ENCODE data around the gene ZNF516.

Gene ZNF516

GRCh38 chr18:76386071-76386470, 109.0 kb downstream of the ZNF516 start:
- H3K27me3 Mint-ChIP-seq (ENCODE audit: low read depth), result peaks cover 32% of the 10 kb centered on the region
- no peaks in the 10 kb centered on the region for H3K9me3 Mint-ChIP-seq
- no peak overlapping the region for H3K4me3 Mint-ChIP-seq
- H3K4me1 Mint-ChIP-seq (ENCODE audit: low read depth), result peaks cover 19% of the 10 kb centered on the region
- H3K27ac Mint-ChIP-seq, result no peak overlapping the region
- H3K36me3 Mint-ChIP-seq (ENCODE audit: low read depth), result no peaks in the 10 kb centered on the region

- Mint-ChIP-seq H3K36me3 (ENCODE audit: low read depth) (no peaks in the 10 kb centered on the region), H3K4me1 (ENCODE audit: low read depth) (peaks cover 19% of the 10 kb centered on the region), H3K4me3 (no peak overlapping the region), H3K27me3 (ENCODE audit: low read depth) (peaks cover 32% of the 10 kb centered on the region), H3K27ac (no peak overlapping the region), H3K9me3 (no peaks in the 10 kb centered on the region)
These were observed 109.4 kb downstream of the ZNF516 start for GRCh38 chr18:76385681-76385975.

- H3K4me1 Mint-ChIP-seq (ENCODE audit: low read depth), result peaks cover 19% of the 10 kb centered on the region
- H3K36me3 Mint-ChIP-seq (ENCODE audit: low read depth), result no peaks in the 10 kb centered on the region
- peaks cover 32% of the 10 kb centered on the region for H3K27me3 Mint-ChIP-seq (ENCODE audit: low read depth)
- no peaks in the 10 kb centered on the region for H3K9me3 Mint-ChIP-seq
- H3K27ac Mint-ChIP-seq, result no peak overlapping the region
- H3K4me3 Mint-ChIP-seq, result no peak overlapping the region
These were observed 110.0 kb downstream of the ZNF516 start for GRCh38 chr18:76384861-76385680.

- H3K27me3 Mint-ChIP-seq (ENCODE audit: low read depth), result peaks cover 26% of the 10 kb centered on the region
- no peaks in the 10 kb centered on the region for H3K9me3 Mint-ChIP-seq
- H3K4me1 Mint-ChIP-seq (ENCODE audit: low read depth), result peaks cover 12% of the 10 kb centered on the region
- H3K4me3 Mint-ChIP-seq, result no peak overlapping the region
- H3K27ac Mint-ChIP-seq, result no peak overlapping the region
- H3K36me3 Mint-ChIP-seq (ENCODE audit: low read depth), result no peaks in the 10 kb centered on the region
These were observed 110.8 kb downstream of the ZNF516 start for GRCh38 chr18:76384114-76384790.

- no peaks in the 10 kb centered on the region for H3K36me3 Mint-ChIP-seq (ENCODE audit: low read depth)
- no peak overlapping the region for H3K27ac Mint-ChIP-seq
- H3K27me3 Mint-ChIP-seq (ENCODE audit: low read depth), result peaks cover 21% of the 10 kb centered on the region
- peaks cover 12% of the 10 kb centered on the region for H3K4me1 Mint-ChIP-seq (ENCODE audit: low read depth)
- no peak overlapping the region for H3K4me3 Mint-ChIP-seq
- no peaks in the 10 kb centered on the region for H3K9me3 Mint-ChIP-seq
These were observed 111.4 kb downstream of the ZNF516 start for GRCh38 chr18:76383636-76384035.

- no peak overlapping the region for H3K4me3 Mint-ChIP-seq
- H3K36me3 Mint-ChIP-seq (ENCODE audit: low read depth), result no peaks in the 10 kb centered on the region
- peaks cover 12% of the 10 kb centered on the region for H3K4me1 Mint-ChIP-seq (ENCODE audit: low read depth)
- H3K9me3 Mint-ChIP-seq, result no peaks in the 10 kb centered on the region
- no peak overlapping the region for H3K27ac Mint-ChIP-seq
- peaks cover 14% of the 10 kb centered on the region for H3K27me3 Mint-ChIP-seq (ENCODE audit: low read depth)
These were observed 112.8 kb downstream of the ZNF516 start for GRCh38 chr18:76382275-76382674.

- H3K27me3 Mint-ChIP-seq (ENCODE audit: low read depth), result peaks cover 2% of the 10 kb centered on the region
- H3K4me3 Mint-ChIP-seq, result no peak overlapping the region
These were observed 114.1 kb downstream of the ZNF516 start for GRCh38 chr18:76380791-76381405.

GRCh38 chr18:76380127-76380729, 114.8 kb downstream of the ZNF516 start:
- H3K36me3 Mint-ChIP-seq (ENCODE audit: low read depth), result peaks cover 4% of the 10 kb centered on the region
- H3K9me3 Mint-ChIP-seq, result peaks cover under 1% of the 10 kb centered on the region
- peaks cover 18% of the 10 kb centered on the region for H3K4me1 Mint-ChIP-seq (ENCODE audit: low read depth)
- H3K27me3 Mint-ChIP-seq (ENCODE audit: low read depth), result no peaks in the 10 kb centered on the region
- H3K4me3 Mint-ChIP-seq, result no peak overlapping the region
- no peak overlapping the region for H3K27ac Mint-ChIP-seq

More at GRCh38 chr18:76380791-76381405, 114.1 kb downstream of the ZNF516 start:
- Mint-ChIP-seq H3K9me3 (no peaks in the 10 kb centered on the region), H3K4me1 (ENCODE audit: low read depth) (peaks cover 11% of the 10 kb centered on the region), H3K36me3 (ENCODE audit: low read depth) (no peaks in the 10 kb centered on the region), H3K27ac (no peak overlapping the region)

- no peak overlapping the region for H3K27ac Mint-ChIP-seq
- H3K4me3 Mint-ChIP-seq, result no peak overlapping the region
- H3K4me1 Mint-ChIP-seq (ENCODE audit: low read depth), result peaks cover 25% of the 10 kb centered on the region
- H3K36me3 Mint-ChIP-seq (ENCODE audit: low read depth), result peaks cover 10% of the 10 kb centered on the region
- peaks cover 8% of the 10 kb centered on the region for H3K9me3 Mint-ChIP-seq
- H3K27me3 Mint-ChIP-seq (ENCODE audit: low read depth), result no peaks in the 10 kb centered on the region
These were observed 115.6 kb downstream of the ZNF516 start for GRCh38 chr18:76379226-76380126.

- Mint-ChIP-seq H3K27ac (no peak overlapping the region), H3K9me3 (peaks cover 13% of the 10 kb centered on the region), H3K36me3 (ENCODE audit: low read depth) (peaks cover 10% of the 10 kb centered on the region), H3K4me3 (no peak overlapping the region), H3K27me3 (ENCODE audit: low read depth) (peaks cover 2% of the 10 kb centered on the region), H3K4me1 (ENCODE audit: low read depth) (peaks cover 33% of the 10 kb centered on the region)
These were observed 116.4 kb downstream of the ZNF516 start for GRCh38 chr18:76378526-76379215.

GRCh38 chr18:76377359-76377756, 117.7 kb downstream of the ZNF516 start:
- Mint-ChIP-seq H3K27ac (no peak overlapping the region), H3K4me3 (no peak overlapping the region), H3K27me3 (ENCODE audit: low read depth) (peaks cover 12% of the 10 kb centered on the region), H3K4me1 (ENCODE audit: low read depth) (peaks cover 37% of the 10 kb centered on the region), H3K36me3 (ENCODE audit: low read depth) (peaks cover 11% of the 10 kb centered on the region), H3K9me3 (peaks cover 15% of the 10 kb centered on the region)

GRCh38 chr18:76376668-76377358, 118.2 kb downstream of the ZNF516 start:
- peaks cover 37% of the 10 kb centered on the region for H3K4me1 Mint-ChIP-seq (ENCODE audit: low read depth)
- peaks cover 15% of the 10 kb centered on the region for H3K9me3 Mint-ChIP-seq

GRCh38 chr18:76376225-76376624, 118.8 kb downstream of the ZNF516 start:
- no peak overlapping the region for H3K4me3 Mint-ChIP-seq
- no peak overlapping the region for H3K27ac Mint-ChIP-seq
- H3K4me1 Mint-ChIP-seq (ENCODE audit: low read depth), result peaks cover 37% of the 10 kb centered on the region
- H3K9me3 Mint-ChIP-seq, result peaks cover 15% of the 10 kb centered on the region
- H3K36me3 Mint-ChIP-seq (ENCODE audit: low read depth), result peaks cover 11% of the 10 kb centered on the region
- H3K27me3 Mint-ChIP-seq (ENCODE audit: low read depth), result peaks cover 12% of the 10 kb centered on the region

More at GRCh38 chr18:76376668-76377358, 118.2 kb downstream of the ZNF516 start:
- no peak overlapping the region for H3K27ac Mint-ChIP-seq
- peak overlapping the region; percentile 36 for H3K4me3 Mint-ChIP-seq
- peaks cover 12% of the 10 kb centered on the region for H3K27me3 Mint-ChIP-seq (ENCODE audit: low read depth)
- H3K36me3 Mint-ChIP-seq (ENCODE audit: low read depth), result peaks cover 11% of the 10 kb centered on the region

Measured in T-helper 1 cell treated with Interleukin-12 subunit alpha and Interleukin-12 subunit beta and Interleukin-4 antibody, amounts not matched to agents 30 μg/mL and 1 μg/mL, for 36 hours (primary cell).